ENCODE data around the gene HNRNPC.
"Not testable (repeated sequence)": the region's sequence is repeated elsewhere in the genome, so short reads cannot be mapped to it uniquely, and the experiment has no call there.

DNA sequence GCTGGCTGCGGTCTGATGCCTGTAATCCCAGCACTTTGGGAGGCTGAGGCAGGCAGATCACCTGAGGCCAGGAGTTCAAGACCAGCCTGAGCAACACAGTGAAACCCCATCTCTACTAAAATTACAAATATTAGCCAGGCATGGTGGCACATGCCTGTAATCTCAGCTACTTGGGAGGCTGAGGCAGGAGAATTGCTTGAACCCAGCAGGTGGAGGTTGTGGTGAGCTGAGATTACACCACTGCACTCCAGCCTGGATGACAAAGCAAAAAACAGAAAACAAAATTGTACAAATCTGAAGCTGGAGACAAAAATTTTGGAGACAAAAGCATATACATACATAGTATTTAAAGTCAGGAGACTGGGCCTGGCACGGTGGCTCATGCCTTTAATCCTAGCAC, 17.3 kb upstream of the HNRNPC start:
- TF ChIP-seq CTCF, EZH2, EZH2phosphoT487 (IDR thresholded peaks at IDR 0.05): not testable (repeated sequence)

Data from neural progenitor cell (in vitro differentiated cells).